Globus pallidus (tissue), 1 donor: ENCODE results near the gene MPZL3.
A peak's percentile ranks its signal among the peaks of the same experiment; 100 is the strongest.

ENCODE experiments used
- DNase-seq: peaks from one replicate; pipeline ENCODE4 v3.0.0-alpha.2; 2015; ENCODE audit warnings: low spot score

MPZL3 gene

GRCh38 chr11:118251858-118252652 is at the start of gene MPZL3:
MPZL3 (minus strand) TSS chr11:118252365; CDS start chr11:118252294, 71 bp downstream.
- DNase-seq: peak; percentile 50

GRCh38 chr11:118301600-118302195 is 49.5 kb upstream of the MPZL3 start:
- DNase-seq: no peak

DNA sequence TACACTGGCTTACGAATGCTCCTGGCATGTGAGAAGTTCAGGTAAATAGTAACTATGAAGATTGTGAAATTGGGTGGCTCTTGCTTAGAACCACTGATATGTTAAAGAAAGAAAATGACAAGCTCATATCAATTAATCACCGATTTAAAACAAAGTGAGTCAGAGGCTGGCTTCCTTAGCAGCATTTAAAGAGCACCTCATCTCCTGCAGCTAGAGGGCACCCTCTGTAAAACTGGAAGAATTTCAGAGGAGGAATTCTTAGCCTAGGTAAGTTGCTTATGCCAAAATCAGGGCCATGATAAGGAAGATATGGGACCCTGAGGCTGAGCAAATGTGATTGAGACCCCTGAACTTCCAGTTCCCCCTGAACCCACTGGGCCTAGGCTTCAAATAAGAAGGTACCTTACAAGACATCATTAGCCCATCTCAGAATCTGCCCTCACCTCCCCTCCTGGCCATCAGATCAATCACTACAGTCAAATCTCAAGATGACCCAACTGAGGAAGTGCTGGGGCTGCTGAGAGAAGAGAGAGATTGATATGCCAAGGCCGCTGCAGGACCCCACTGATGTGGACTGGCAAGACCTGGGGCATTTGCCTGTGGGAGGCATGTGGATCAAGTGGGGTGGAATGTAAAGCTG is 43.8 kb upstream of the MPZL3 start:
- DNase-seq: no peak

DNA sequence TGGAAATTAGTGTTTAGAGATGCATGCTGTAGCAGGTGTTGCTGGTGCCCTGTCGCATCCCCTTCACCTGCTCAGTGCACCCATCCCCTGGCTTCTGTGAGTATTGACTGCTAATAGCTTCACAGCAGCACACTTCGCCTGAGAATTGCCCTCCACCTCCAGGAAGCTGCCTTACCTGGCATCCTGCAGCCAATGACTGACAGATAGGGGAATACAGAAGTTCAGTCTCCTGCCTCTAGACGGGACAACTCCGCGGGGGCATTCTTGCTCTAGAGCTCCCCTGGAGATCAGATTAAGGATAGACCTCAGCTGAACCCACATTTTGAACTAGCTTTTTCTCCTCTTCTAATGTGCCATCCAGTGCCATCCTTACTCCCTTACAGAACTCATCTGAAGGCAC is 43.0 kb upstream of the MPZL3 start:
- DNase-seq: no peak

GRCh38 chr11:118294053-118294452 is 41.9 kb upstream of the MPZL3 start:
- DNase-seq: no peak

GRCh38 chr11:118291477-118292135 is 39.4 kb upstream of the MPZL3 start:
- no peak for DNase-seq

GRCh38 chr11:118290923-118291322 is 38.8 kb upstream of the MPZL3 start:
- peak; percentile 18 for DNase-seq

GRCh38 chr11:118289401-118289800 is 37.2 kb upstream of the MPZL3 start:
- DNase-seq: no peak

- no peak for DNase-seq
These were observed 34.8 kb upstream of the MPZL3 start for GRCh38 chr11:118287006-118287405.

DNA sequence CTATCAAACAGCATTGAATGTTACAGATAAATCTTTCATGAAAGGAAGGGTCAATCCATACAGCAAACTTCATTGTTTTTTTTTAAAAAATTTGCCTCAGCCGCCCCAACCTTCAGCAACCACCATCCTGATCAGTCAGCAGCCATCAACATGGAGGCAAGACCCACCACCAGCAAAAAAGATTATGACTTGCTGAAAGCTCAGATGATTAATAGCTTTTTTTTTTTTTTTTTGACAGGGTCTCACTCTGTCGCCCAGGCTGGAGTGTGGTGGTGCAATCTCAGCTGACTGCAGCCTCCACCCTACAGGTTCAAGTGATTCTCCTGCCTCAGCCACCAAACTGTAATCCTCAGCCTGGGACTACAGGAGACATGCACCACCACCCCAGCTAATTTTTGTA is 34.4 kb upstream of the MPZL3 start:
- DNase-seq: no peak

GRCh38 chr11:118283756-118284350 is 31.7 kb upstream of the MPZL3 start:
- no peak for DNase-seq

DNA sequence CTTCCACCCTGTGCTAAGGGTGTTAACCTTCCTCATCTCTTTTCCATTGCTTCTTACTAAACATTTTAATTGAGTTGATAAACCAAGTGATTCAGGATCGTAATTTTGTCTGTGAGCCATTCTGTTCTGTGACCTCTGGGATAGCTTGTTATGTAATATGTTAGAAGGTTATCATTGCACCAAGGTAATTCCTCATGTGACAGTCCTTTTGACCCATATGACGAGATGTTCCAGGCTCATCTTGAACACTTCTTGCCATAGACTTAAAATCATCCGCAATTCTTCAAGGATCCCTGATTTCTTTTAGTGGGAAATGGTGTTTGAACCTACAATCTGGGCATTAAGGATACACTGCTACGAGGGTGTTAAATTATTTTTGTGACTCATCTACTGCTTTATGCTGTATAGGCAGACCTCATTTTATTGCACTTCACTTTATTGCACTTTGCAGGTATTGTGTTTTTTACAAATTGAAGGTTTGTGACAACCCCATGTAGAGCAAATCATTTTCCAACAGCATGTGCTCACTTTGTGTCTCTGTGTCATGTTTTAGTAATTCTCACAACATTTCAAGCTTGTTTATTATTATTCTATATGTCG is 31.0 kb upstream of the MPZL3 start:
- DNase-seq: no peak

DNA sequence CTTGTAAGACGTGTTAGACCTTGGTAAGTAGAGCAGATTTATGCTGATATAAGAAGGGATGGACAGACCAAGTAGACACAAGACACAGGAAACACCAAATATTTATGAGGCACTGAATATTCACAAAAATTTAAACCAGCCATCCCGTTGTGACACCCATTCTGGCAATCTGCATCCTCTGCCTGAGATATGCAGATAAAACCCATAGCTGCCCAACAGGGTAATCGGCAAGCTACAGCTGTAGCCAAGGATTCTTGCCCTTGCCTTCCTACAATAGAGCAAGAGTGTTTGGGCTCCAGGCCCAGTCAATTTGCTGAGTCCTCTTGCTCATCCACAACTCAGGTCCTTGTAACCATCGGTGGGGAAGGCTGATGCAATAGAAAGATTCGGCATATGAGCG is 30.4 kb upstream of the MPZL3 start:
- no peak for DNase-seq

GRCh38 chr11:118281284-118281683 is 29.1 kb upstream of the MPZL3 start:
- DNase-seq: no peak

GRCh38 chr11:118277312-118277711 is 25.1 kb upstream of the MPZL3 start:
- DNase-seq: no peak

DNA sequence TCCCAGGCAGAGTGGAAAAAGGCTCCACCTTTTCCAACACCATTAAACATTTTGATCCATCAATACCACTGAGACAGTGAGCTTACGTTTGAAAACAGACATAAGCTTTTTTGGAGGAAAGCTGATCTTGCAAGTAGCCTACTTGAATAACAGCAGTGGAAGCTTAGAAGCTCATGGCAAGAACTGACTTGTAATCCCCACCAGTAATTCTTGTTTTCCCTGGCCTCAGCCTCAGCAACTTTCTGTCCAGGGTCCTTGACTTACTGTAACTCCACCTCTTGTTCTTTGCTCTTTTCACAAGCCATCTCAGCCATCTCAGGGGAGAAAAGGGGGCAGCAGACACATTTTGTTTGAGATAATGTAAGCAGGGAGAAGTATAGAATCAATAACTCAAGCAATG is 24.3 kb upstream of the MPZL3 start:
- DNase-seq: no peak

- no peak for DNase-seq
These were observed 23.0 kb upstream of the MPZL3 start for GRCh38 chr11:118275176-118275575.

DNA sequence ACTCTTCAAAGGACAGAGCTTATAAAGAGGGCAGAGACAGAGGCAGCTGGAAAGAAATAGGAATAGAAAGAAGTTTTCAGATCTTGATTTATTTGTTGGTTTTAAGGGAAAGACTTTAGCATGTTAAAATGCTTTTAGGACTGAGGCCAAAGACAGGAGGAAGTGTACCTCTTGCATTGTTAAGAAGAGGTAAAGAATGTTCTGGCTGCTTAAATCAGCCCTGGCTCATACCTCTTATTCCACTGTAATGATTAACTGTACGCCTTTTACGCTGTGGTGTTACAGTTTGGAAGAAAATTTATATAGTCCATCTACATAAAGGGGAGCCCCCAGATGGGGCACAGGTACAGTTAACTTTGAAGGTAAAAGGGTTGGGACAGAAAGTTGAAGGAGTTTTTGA is 22.0 kb upstream of the MPZL3 start:
- DNase-seq: no peak

GRCh38 chr11:118272001-118272400 is 19.8 kb upstream of the MPZL3 start:
- DNase-seq: no peak

DNA sequence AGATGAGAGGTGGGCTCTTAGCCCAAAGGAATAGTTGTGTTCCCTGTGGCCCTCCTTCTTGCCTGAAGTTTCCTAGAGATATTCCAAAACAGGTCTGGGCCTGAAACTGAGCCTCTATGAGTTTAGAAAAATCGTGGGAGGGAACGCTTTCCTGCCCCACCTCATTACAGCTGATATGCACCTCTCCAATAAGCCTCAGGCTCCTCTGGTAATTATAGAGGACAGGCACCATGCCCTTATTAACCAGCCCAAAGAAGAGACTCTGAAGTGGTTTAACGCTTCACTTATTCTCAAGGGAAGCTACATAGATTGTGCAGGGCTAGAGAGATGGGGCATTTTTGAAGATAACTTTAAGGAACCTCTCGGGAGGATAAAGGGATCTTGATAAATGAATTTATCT is 15.3 kb upstream of the MPZL3 start:
- no peak for DNase-seq

DNA sequence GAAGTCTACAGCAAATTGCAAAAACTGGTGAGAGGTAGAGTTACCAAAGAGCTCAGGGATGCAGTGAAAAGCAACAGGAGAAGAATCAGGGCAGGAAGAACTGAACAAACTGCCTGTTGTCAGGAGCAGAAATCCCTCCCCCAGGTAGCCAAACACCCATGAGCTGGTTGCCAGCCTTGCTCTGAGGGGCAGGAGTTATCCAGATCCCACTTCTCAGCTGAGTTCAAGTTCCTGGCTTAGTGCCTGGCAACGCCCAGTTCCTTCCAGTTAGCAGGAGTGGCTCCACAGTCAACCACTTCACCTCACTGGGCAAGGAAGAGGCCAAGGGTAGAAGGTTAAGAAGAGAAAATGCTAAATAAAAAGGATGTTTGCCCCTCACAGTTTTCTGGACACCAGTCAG is 13.8 kb upstream of the MPZL3 start:
- DNase-seq: no peak
